ENCODE results near the gene CENPU.

- TF ChIP-seq CTCF (IDR thresholded peaks at IDR 0.05) (no peak), POLR2A (IDR thresholded peaks at IDR 0.05) (no peak)
Measured at GRCh38 chr4:184706453-184706852, 27.4 kb downstream of the CENPU start.

All from thyroid gland (tissue), 4 donors.